Nucleus accumbens (tissue), 56 donors: ENCODE results near the gene SYCP2.
A peak's percentile ranks its signal among the peaks of the same experiment; 100 is the strongest.

Source experiments
- DNase-seq, 56 donors: peaks; one replicate each; lab custom pipeline; 2025; lab: John Stamatoyannopoulos, UW

SYCP2 gene

DNA sequence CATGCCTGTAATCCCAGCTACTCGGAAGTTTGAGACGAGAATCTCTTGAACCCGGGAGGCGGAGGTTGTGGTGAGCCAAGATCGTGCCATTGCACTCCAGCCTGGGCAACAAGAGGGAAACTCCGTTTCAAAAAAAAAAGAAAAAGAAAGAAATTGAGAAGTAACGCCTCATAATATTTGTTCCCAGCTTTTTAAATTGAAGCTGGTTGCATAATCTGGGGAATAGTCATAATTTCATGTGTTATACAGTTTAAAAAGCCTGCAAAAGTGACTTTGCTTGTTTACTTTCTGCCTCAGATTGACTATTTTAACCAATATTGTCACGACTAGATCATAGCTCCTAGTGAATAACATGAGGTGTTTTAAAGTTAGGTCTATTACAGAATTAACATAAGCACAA lies 13.9 kb upstream of the SYCP2 start:
- DNase-seq: no peak

DNA sequence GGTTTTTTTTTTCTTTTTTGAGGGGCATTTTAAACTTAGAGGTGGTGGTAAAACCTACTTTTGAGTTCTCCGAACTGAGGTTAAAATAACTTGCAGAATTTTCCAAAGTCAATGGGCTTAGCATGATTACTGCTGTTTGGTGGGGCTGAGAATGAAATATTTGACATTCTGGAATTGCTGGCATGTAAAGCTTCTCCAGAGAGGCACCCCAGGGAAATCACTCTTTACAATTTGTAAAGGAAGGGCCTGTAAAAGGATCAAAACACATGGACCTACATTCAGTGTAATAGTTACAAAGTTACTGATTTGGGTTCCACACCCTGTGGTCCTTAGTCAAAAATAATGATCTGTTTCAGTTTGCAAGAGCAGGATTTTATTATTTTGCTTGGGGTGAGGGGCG lies 12.3 kb upstream of the SYCP2 start:
- no peak for DNase-seq

DNA sequence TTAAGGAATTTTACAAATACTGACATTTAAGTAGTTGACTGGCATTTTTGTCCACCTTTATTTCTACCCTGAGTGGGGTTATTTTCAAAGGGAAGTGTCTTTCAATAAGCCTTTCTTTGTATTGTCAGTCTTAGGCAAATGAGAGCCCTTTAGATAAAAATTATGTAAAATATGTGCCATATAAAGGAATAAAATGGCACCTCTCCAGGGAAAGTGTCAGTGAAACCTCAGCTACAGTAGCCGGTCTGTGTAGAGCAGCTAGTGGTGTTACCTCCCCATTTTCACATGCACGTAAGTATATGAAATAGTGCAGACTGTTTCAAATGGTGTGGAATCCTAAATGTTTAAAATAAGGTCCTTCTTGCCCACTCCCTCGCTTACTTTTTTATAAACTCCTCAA lies 11.7 kb upstream of the SYCP2 start:
- no peak for DNase-seq

DNA sequence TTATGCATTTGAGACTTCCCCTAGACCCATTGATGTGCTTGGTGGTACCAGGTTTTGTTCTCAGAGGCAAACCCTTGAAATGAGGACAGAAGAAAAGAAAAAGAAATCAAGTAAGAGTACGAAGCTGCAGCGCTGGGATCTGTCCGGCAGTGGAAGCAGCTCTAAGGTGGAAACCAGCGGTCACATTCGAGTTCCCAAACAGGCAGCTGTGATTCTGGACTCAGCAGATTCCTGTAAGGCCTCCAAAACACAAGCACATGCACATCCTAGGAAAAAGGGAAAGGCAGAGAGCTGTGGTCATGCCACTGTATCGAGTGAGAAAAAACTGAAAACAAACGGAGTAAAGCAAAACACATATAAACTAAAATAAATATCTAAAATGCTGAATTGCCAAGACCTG lies 11.3 kb upstream of the SYCP2 start:
- no peak for DNase-seq

DNA sequence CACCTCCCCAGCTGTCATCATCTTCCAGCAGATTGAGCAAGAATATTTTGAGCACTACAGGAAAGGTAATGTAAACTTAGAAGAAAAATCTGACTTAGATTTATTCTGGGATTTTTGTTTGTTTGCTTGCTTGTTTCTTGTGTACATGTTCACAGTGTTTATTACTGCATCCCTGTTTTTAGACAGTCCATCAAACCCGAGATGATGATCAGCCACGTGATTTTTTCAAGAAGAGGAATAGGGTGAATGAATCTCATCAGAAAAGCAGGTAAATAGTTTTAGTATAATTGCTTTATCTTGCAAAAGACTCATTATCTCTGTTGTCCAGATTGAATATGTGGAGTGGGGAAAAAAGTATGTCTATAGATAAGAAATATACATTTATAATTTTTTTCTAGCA lies 8.8 kb upstream of the SYCP2 start:
- no peak for DNase-seq

DNA sequence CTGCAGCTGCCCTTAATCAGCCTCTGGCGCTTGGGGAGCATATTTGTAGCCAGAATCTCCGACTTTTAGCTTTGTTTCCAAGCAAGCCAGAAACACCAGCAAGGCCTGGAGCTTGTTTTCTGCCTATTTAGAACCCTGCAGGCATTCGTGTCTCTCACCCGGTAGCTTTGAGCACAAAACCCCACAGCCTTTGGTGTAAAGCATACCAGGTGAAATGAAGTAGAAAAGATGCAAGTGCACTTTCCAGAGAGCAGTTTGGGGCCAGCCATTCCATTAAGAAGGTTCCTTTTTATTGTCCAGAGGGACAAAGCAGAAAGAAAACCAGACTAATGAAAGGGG lies 7.5 kb upstream of the SYCP2 start:
- DNase-seq: peak in 1 of 56 donors; percentile 67

DNA sequence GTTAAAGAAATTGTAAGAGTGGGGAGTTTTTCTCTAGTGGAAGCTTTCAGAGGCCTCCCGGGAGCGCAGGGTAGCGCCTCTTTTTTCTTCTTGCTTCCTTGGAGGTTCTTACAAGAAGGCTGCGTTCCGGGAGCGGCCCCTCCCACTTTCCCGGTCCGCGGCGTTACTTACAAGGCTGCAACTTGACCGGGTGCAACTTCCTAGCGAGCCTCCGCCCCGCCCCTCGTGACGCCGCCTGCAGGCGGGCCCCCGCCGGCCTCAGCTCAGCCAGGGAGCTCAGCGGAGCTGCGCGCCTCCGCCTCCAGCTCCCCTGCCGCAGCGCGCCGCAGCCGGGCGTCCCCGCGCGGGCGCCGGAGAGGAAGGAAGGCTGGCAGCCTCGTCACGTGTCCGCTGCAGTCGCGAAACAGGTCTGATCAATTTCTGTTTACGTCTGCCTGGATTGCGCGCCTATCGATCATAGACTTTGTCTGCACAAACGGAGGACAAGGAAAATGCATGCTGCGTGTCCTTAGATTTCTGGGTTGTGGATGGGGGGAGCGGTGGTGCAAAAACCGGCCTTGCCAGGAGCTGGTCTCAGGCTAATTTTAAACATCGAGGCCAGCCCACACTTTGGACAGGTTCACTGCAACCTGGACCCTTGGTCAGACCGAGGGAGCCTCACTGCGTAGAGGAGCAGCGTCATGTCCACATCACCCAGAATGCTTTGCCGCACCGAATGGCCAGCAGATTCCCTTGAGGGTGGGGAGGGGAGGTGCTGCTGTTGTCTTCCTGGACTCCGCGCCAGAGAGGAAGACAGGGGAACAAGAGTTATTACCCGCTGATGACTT lies 6.9 kb upstream of the SYCP2 start, which contains the start of the genes FAM217B and PPP1R3D:
Gene FAM217B (plus strand): TSS at position 261 of the 827 bp plus-strand sequence. CDS start 3,555 bp downstream, outside the sequence.
Gene PPP1R3D (minus strand): TSS at position 177 of the 827 bp plus-strand sequence. CDS start 374 bp downstream, outside the sequence.
- DNase-seq: peak; percentile 55 to 95 (median 89)

DNA sequence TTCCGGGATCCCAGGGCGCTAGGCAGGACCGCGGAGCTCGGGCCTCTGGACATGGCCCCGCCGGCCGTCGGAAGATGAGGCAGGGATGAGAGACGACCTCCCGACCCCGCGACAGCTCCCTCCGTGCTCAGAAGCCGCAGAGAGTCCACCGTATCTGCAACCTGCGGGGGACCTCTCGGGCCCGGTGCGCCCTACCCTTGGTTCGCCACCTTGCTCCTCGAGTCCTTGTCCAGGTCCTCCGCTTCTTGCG lies 6.4 kb upstream of the SYCP2 start:
- DNase-seq: no peak

DNA sequence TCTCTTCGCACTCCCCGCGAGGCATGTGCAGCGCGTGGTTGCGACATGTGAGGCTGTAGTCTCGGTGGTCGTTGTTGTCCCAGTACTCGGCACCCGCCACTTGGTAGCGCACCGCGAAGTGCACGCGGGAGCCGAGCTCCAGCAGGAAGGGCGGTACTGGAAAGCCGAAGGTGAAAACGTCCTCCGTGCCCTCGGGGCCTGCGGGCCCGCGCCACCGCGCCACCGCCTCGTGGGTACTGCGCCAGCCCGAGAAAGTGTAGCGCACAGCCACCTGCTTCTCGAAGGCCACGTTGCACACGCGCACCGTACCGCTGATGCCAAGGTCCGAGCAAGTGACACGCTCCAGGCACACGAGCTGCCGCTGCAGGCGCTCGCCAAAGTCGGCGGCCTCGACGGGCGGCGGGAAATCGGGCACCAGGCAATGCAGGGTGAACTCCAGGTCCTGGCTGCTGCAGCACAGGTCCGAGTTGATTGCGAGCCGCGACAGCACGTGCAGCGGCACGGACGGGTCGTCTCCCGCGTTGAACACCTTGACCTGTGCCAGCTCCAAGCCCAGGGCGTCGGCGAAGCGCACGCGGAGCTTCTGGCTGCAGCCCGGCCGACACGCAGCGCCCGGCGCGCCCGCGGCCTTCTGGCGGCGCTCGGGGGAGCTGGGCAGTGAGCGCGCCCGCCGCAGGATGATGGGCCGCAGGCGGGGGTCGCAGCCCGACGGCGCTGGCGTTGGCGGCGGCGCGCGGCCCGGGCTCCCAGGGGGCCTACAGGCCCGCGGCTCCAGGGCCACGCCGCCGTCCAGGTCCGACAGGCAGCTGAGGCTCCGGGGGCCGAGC lies 5.8 kb upstream of the SYCP2 start:
- no peak for DNase-seq

DNA sequence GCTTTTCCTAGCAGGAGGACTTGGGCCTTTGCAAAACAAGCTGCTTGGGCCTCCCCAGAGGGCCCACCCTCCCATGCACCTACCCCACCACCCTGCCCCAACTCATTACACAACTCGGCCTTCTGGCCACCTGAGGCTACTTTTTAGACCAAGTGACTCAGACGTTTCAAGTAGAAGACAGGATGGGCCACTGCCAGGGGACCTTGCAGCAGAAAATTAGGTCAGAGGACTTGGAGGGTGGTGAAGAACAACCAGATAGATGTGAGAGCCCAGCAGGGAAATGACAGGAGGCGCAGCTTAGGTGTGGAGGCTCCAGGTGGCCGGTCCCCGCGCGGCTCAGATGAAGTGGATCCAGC lies 5.2 kb upstream of the SYCP2 start:
- DNase-seq: peak in 5 of 56 donors; percentile 16 to 34 (median 24)

DNA sequence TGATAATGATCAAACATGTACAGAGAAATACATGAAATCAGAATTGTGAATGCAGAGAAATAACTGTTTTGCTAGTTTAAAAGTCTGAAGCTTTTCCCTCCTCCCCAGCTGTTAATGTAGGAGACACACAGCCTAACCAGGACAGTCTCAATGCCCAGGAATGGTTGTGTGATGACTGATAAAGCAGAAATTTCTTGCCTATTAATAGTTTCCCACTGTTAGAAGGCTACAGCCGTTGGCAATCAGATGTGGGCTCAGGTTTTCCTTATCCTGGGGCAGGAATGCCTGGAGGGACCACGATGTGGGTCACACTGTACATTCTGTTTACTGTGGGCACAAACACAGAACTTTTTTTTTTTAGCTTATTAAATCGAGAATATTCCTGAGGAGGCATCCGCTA lies 4.8 kb upstream of the SYCP2 start:
- no peak for DNase-seq

DNA sequence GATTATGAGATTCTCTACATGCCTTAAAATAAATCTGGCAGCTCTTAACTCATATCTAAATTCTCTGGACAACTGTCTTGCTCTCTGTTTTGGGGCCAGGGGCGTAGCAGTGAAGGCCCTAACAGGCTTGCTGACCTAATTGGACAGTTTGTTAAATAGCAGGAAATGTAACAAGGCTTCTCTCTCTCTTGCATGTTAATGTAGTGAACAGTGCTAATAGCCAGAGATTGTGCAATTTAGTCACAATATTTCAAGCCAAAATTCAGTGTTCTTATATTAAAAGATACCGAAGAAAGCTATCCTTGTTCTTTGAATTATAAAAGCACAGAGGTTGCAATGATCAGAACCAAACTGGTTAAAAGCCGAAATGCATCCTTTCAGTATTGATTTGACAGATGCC lies 3.7 kb upstream of the SYCP2 start:
- DNase-seq: no peak

DNA sequence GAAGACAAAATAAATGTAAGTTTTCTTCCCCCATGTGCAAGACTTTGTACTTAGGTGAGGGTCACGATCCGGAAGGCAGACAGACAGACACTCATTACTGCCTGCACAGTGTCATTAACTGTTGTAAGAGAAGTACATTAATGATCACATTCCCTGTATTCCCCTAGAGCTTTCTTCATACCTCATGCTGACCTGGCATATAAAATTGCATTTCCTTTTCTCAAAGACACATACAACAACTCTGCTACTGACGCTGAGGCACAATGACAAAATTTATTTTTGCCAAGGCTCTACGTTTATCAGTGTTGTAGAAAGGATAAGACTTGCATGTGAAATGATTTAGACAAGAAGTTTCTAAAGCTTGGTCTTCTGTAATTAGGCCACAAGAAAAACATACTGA lies 3.0 kb upstream of the SYCP2 start:
- no peak for DNase-seq

DNA sequence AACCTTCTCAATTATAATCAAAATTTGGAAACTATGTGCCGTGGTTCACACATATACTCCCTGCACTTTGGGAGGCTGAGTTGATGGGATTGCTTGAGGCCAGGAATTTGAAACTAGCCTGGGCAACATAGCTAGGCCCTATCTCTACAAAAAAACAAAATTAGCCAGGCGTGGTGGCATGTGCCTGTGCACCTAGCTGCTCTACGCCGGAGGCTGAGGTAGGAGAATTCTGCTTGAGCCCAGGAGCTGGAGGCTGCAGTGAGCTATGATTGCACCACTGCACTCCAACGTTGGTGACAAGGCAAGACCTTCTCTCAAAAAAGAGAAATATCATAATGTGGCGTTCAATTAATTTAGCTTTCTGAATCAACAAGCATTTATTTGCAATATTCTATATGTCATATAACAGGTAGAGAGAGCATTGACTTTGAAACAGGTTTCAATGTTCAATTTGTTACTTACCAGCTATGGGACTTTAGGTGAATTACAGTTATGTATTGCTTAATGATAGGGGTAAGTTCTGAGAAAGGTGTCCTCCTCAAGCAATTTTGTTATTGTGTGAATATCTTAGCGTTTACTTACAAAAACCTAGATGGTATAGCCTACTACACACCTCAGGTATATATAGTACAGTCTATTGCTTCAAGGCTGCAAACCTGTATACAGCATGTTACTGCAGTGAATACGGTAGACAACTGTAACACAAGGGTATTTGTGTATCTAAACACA lies 2.2 kb upstream of the SYCP2 start:
- no peak for DNase-seq

DNA sequence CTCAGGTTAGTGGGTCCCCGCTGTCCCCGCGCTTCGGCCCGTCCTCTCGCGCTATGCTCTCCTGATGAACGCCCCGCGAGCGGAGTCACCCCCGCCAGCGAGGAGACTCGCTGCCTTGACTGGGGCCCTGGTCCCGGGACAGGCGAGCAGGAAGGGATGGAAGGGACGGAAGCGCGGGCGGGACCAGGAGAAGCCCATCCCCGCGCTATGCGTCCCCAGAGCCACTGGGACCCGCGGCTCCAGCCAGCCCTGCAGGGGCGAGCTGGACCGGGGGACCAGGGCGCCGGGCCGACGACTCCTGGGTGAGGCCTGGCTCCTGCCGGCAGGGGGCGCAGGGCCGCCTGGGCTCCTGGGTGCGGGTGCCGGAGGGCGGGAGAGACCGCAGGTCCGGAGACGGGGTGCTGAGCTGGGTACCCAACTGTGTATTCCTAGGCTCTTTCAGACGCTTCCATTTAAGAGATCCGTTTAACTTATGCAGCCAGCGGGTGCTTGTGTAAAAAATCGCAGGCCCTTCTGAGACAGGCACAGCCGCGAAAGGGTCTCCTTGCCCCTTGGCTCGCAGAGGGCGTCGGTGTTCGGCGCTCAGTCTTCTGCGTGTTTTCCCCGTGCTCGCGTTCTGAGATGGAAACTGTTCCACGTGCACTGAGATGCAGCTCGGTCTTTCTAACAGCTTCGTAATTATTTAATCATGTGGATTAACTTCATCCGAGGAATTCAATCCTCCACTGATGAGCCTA lies 580 bp upstream of the SYCP2 start:
- peak in 50 of 56 donors; percentile 16 to 88 (median 66) for DNase-seq

DNA sequence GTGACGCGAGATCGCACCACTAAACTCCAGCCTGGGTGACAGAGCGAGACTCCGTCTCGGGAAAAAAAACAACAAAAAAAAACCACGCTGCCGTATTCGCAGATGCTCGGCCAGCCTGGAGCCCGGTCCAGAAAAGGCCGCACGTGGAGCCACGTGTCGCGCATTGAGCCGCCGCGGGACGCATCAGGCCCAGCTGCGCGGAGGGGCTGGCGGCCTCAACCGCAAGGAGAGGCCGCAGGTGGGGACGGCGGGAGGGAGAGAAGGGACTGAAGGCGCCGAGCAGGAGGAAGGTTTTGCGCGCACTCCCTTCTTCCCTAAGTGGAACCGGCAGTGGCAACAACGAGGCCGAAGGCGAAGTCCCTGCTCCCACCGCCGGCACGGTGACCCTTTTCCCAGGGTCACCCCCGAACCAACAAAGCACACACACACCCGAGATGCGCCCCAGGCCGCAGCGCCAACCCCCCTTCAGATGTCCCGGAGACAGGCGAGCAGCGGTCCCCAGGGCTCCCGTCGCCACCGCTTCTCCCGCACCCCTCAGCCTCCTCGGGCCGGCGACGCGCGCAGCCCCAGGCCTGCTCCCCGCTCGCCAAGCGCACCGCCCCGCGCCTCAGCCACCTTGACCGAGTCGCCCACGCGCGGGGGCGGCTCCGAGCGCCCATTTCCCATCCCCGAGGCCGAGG lies 681 bp downstream of the SYCP2 start:
- no peak for DNase-seq

DNA sequence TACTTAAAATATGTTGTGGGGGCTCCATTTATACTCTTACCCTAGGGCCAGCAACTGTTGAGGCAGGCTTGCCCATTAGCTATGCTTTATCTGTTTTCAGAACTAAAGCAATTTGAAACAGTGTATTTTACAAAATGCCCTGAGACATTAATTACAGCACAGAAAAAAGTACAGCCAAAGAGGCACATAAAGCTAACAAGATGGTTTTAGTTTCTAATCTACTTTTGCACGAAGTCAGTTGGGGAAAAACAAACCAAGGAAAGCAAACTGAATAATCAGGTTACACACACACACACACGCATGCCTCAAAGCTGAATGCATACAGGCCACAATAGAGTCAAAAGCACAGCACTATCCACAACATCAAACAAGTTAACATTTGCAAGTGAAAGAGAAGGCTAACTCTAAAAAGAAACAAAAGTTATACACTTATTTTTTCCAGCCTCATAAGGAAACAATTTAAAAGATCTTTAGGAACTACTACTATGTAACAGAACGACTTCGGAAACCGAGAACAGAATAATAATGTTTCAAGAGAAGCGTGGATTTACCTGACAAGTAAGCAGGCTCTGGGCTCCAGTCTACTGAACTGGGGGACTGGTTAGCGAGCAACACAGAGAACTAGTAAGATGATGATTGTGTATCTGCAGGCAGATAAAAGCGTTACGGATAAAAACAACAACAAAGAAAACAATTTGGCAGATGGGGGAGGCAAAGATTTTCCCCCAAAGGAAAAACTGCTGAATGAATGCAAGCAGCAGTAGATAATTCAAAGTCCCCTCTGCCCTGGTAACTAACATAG lies 1.7 kb downstream of the SYCP2 start:
- no peak for DNase-seq

DNA sequence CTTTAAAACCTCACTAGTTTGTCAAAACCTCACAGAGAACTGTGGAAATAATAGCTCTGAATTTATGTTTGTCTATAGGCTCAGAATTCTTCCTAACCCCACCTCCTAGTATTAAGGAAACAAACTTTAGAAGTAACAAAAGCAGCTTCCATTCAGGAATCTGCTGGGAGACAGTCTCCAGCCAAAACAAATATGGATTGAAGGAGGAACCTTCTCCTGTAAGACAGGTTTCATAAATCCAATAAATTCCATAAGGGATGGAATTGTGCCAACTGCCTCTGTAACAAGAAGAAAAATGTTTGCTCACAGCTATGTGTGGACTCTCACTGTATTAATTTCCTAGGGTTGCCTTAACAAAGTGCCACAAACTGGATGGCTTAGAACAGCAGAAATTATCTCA lies 7.5 kb downstream of the SYCP2 start:
- DNase-seq: no peak

DNA sequence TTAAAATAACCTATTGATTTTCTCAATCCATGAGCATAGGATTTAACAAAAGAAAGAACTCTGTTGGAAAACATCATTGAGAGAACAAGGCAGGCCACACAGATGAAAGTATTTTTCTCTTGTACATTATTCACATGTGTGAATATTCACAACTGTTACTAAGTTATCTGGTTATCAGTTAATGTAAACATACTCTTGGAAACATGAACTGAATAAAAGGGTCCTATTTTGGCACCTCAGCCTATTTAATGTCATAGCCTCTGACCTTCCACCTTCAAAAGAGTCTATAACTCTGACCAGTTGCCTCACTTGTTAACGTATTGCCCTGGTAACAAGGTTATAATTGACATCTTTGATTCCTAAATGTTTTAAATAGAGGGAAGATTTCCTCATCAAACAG lies 8.1 kb downstream of the SYCP2 start:
- DNase-seq: no peak
